HEK293 (cell line): Measurements from ENCODE around the gene PHRF1.

Source experiments
- CTCF ChIP-seq: fragments of 450-650 bp; formaldehyde crosslinking; IDR thresholded peaks from 2 replicates; pipeline ENCODE4 v1.5.1; 2016; ENCODE audit warnings: missing biosample characterization, missing genetic modification characterization
- REST ChIP-seq: fragments of 450-650 bp; formaldehyde crosslinking; IDR thresholded peaks from 2 replicates; pipeline ENCODE4 v1.5.1; 2016; ENCODE audit warnings: missing biosample characterization, missing genetic modification characterization
- ZFP3 ChIP-seq: fragments of 450-650 bp; formaldehyde crosslinking; IDR thresholded peaks from 2 replicates; pipeline ENCODE4 v1.5.1; 2016; ENCODE audit warnings: low read depth, missing biosample characterization, missing genetic modification characterization
- ZNF211 ChIP-seq: fragments of 450-650 bp; formaldehyde crosslinking; IDR thresholded peaks from 2 replicates; pipeline ENCODE4 v1.5.1; 2016; ENCODE audit warnings: low read depth, missing biosample characterization, missing genetic modification characterization
- ZNF24 ChIP-seq: fragments of 450-650 bp; formaldehyde crosslinking; IDR thresholded peaks from 2 replicates; pipeline ENCODE4 v1.5.1; 2016; ENCODE audit warnings: missing biosample characterization, missing genetic modification characterization
- ZNF26 ChIP-seq: fragments of 450-650 bp; formaldehyde crosslinking; IDR thresholded peaks from 2 replicates; pipeline ENCODE4 v1.5.1; 2016; ENCODE audit warnings: missing biosample characterization, missing genetic modification characterization
- ZNF426 ChIP-seq: fragments of 450-650 bp; formaldehyde crosslinking; IDR thresholded peaks from 2 replicates; pipeline ENCODE4 v1.5.1; 2017; ENCODE audit warnings: missing biosample characterization, missing genetic modification characterization, mild to moderate bottlenecking, inconsistent platforms, moderate library complexity
- ZNF621 ChIP-seq: fragments of 450-650 bp; formaldehyde crosslinking; IDR thresholded peaks from 2 replicates; pipeline ENCODE4 v1.5.1; 2017; ENCODE audit warnings: missing biosample characterization, missing genetic modification characterization

- no peak for TF ChIP-seq ZNF211
- TF ChIP-seq CTCF (tag by site-specific recombination), result no peak
- TF ChIP-seq REST (tag by site-specific recombination), result no peak
- TF ChIP-seq ZNF426 (tag by site-specific recombination), result no peak
- TF ChIP-seq ZNF24 (tag by site-specific recombination), result no peak
- TF ChIP-seq ZFP3, result no peak
- no peak for TF ChIP-seq ZNF621
- TF ChIP-seq ZNF26 (tag by site-specific recombination), result no peak
These were observed 40.5 kb upstream of the PHRF1 start, which contains the start of gene HRAS for GRCh38 chr11:535519-536454.
